ENCODE data around the gene THRA.
A peak's percentile ranks its signal among the peaks of the same experiment; 100 is the strongest.

THRA gene

DNA sequence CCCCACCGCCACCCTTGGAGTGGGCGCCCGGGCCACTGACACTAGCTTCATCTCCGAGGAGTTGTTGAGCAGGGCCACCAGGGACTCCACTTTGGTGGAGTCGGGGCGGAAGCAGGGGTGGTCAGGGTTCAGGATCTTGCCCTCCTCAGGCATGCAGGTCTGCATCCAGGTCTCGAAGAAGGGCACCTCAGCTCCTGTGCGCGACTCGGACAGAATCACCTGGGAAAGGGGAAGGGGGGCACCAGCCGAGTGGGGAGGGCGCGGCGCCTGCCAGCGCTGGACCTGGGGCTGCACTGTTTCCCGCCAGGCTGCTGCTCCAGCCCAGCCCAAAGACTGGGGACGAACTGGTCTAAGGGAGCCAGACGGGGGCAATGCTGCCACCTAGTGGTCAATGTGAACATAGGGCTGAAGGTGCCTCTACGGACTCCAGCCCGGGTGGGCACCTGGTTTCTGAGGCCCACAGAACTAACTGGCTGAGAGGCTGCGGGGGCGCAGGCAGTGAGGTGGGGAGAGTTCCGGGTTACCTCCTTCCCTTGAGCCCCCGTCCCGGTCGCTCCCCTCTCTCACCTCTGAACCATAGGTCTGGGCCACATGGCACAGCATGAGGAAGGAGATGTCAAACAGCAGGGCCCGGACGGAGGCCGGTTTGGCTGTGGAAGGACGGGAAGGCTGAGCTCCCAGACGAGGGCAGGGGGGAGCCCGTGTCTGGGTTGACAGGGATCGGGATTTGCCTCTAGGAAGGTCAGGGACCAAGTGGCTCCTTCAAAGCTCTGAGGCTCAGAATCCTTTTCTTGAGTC lies 35.8 kb upstream of the THRA start:
- DNase-seq, result peak; percentile 77

DNA sequence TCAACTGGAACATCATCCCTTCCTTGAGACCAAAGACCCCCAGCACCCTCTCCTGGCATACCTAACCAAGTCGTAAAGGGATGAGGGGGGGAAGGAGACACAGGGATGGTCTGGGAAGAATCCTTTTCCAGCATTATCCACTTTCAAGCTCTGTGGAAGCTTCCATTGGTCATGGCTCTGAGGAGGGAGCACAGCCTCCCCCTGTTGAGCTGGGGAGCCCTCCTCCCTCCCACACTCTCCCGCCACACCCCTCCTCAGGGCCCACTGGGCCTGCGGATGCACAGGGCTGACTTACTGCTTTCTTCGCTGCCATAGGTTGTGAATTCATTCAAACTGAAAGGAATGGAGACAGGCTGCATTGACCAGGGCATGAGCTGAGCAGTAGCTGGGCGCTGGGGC lies 35.2 kb upstream of the THRA start:
- no peak for DNase-seq

- no peak for DNase-seq
Observed at GRCh38 chr17:40028595-40028994, 34.2 kb upstream of the THRA start.

GRCh38 chr17:40031706-40032105 lies 31.1 kb upstream of the THRA start:
- DNase-seq, result no peak

GRCh38 chr17:40032322-40033320 lies 30.1 kb upstream of the THRA start:
- no peak for DNase-seq

DNA sequence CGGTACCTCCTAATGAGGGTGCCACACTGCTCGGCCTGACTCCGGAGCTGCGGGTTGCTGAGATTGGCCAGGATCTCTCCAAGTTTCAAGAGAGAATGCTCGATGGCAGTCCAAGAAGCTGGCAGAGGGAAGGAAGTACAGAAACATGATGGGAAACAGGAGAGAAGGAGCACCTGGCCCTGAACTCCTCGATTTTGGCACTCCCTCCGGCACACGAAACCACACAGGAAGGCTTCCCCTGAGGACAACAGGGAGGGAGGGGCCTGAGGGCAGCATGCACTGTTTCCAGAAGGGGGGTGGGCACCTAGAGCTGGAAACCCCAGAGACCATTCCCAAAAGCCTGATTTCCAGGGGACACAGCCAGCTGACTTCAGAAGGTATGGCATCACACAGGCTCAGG lies 29.4 kb upstream of the THRA start:
- DNase-seq, result no peak

DNA sequence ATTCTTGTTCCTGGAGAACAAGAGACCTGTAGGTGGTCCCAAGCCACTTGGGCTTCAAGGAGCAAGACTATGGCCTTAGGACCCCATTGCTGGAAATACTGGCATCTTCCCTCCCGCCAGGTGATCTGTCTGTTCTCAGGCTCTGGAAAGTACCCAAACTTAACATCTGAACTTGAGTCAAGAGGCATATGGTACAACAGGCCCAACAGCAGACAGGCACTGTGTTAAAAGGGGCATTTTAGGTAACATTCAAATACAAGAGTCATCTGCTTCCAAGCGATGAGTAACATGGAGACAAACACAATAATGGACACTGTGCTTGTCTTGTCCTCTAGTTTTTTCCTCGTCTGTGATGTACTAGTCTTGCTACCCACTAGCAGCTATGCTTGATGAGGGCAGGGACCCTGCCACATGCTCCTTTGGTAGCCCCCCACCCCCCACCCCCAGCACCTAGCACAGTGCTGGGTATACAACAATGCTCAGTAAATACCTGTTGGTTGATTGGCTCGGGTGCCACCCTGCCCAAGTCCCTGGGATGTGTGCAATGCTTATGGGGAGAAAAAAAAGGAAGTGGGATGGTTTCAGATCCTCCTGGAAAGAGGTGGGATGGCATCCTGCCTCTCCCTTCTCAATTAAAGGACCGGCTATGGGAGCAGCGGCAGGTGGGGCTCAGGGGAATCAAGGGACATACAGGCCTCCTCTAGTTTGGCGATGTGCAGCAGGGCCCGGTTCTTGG lies 28.2 kb upstream of the THRA start:
- no peak for DNase-seq

- peak; percentile 58 for DNase-seq
Observed at GRCh38 chr17:40035162-40035559, 27.6 kb upstream of the THRA start.

- DNase-seq, result peak; percentile 73
Observed at GRCh38 chr17:40038882-40039513, 23.8 kb upstream of the THRA start.

GRCh38 chr17:40041196-40041595 lies 21.6 kb upstream of the THRA start:
- no peak for DNase-seq

GRCh38 chr17:40056379-40057015 lies 6.3 kb upstream of the THRA start:
- no peak for DNase-seq

DNA sequence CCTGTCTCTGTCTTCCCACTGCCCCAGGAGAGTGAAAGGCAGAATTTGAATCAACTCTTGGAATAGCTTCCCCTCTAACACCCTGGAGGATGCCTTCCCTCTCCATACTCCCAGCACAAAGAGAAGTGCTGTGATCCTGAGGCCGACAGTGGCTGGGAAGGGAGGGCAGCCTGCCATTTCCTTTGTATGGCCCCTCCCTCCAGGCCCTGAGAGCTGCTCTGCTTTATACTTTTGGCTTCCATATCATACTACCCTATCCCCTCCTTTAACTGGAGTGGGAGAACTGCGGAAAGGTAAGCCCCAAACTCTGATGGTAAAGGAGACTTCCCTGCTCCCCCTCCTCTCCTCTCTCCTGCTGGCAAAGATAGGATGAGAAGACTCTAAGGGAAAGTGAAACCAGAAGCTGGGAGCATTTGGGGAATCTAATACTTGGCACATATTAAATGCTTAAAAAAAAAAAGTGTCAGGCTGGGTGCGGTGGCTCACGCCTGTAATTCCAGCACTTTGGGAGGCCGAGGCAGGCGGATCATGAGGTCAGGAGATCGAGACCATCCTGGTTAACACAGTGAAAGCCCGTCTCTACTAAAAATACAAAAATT lies 4.5 kb upstream of the THRA start:
- no peak for DNase-seq

DNA sequence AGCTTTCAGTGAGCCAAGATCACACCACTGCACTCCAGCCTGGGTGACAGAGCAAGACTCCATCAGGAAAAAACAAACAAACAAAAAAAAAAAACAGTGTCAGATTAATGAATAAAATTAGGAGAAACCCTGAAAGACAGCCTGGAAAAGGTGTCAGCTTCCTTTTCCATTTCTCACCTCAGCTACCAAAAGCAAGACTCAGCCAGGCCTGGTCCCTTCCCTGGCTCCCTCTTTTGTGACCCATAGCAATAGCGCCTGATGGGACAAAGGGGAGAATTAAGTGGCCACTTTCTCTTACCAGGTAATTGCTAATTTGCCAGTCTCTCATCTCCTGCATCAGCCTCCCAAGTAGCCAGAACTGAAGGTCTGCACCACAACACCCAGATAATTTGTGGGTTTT lies 3.9 kb upstream of the THRA start:
- DNase-seq, result no peak

- DNase-seq, result no peak
Observed at GRCh38 chr17:40059729-40060475, 2.9 kb upstream of the THRA start.

DNA sequence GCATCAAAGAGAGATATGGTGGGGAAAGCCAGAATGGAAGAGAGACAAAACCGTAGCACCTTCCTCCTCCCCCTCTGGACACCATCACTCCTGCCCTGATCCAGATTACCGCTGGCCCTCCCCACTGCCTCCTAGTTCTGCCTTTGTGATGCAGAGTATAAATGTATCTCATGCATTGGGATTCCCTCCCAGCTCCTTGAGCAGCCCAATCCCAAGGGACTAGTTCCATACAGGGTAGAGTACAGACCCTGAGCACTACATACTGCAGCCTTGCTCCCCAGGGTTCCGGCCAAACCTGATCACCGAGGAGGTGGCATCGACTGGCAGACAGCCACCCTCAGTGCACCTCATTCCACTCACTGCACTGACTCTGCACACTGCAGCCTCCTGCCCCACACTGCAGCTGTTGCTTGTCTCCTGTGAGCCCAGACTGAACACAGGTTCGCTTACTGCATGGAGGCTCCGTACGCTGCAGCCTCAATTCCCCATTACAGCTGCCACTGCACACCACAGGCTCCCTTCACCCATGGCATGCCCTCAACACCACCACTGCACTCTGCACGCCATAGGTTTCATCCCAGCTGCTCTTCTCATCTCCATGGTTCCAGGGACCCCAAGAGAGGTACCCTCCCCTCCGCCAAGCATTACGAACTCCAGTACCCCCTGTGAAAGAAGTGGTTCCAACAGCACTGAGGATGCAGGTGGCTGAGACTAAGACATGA lies 1.7 kb upstream of the THRA start:
- no peak for DNase-seq

- DNase-seq, result no peak
Observed at GRCh38 chr17:40061609-40062038, 1.1 kb upstream of the THRA start.

- DNase-seq, result no peak
Observed at GRCh38 chr17:40063187-40063771, 514 bp downstream of the THRA start.

- no peak for DNase-seq
Observed at GRCh38 chr17:40063901-40064531, 1.3 kb downstream of the THRA start.
